ENCODE data around the gene ZNF189.
"Not testable (repeated sequence)": the region's sequence is repeated elsewhere in the genome, so short reads cannot be mapped to it uniquely, and the experiment has no call there.

The ZNF189 gene

GRCh38 chr9:101381118-101381517 lies 17.5 kb upstream of the ZNF189 start:
- no peak for DNase-seq

- DNase-seq = no peak
Measured at GRCh38 chr9:101381833-101382342, 16.8 kb upstream of the ZNF189 start.

- DNase-seq = no peak
Measured at GRCh38 chr9:101383361-101383760, 15.3 kb upstream of the ZNF189 start.

DNA sequence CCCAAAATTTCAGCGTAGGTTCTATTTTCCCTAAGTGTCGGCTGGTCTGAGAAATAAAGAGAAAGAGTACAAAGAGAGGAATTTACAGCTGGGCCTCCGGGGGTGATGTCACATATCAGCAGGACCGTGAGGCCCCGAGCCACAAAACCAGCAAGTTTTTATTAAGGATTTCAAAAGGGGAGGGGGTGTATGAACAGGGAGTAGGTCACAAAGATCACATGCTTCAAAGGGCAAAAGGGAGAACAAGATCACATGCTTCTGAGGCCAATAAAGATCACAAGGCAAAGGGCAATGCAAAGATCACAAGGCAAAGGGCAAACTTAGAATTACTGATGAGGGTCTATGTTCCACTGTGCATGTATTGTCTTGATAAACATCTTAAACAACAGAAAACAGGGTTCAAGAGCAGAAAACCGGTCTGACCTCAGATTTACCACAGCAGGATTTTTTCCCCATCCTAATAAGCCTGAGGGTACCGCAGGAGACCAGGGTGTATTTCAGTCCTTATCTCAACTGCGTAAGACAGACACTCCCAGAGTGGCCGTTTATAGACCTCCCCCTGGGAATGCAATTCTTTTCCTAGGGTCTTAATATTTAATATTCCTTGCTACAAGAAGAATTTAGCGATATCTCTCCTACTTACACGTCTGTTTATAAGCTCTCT lies 13.6 kb upstream of the ZNF189 start, which contains the start of gene BAAT:
BAAT (minus strand) TSS at position 134 of the 664 bp plus-strand sequence. CDS start 13,602 bp downstream, outside the sequence.
- DNase-seq = not testable (repeated sequence)

- DNase-seq = no peak
Measured at GRCh38 chr9:101387871-101388506, 10.7 kb upstream of the ZNF189 start.

DNA sequence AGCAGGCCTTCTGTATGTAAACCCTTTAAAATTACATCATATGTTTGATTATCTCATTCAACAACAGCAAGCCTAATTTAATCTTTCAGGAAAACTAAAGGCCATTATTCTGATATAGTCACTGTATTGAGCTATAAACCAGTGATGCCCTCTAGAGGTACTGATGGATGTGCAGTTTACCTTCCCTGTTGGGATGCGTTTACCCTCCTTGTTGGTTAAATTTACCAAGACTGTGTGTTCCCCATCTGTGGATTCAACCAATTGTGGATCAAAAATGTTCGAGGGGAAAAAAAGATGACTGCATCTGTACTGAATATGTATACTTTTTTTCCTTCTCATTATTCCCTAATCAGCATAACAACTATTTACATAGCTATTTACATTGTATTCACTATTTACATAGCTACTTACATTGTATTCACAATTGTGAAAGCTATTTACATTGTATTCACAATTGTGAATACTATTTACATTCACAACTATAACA lies 10.1 kb upstream of the ZNF189 start:
- no peak for DNase-seq

DNA sequence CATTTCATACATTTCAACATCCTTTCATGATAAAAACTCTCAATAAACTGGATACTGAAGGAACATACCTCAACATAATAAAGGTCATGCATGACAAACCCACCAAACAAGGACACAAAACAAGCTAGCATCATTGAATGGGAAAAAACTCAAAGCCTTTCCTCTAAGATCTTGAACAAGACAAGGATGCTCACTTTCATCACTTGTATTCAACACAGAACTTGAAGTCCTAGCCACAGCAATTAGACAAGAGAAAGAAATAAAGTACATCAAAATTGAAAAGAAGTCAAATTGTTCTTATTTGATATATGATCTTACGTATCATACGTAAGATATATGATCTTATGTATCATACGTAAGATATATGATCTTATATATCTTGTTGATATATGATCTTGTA lies 5.5 kb upstream of the ZNF189 start:
- no peak for DNase-seq

DNA sequence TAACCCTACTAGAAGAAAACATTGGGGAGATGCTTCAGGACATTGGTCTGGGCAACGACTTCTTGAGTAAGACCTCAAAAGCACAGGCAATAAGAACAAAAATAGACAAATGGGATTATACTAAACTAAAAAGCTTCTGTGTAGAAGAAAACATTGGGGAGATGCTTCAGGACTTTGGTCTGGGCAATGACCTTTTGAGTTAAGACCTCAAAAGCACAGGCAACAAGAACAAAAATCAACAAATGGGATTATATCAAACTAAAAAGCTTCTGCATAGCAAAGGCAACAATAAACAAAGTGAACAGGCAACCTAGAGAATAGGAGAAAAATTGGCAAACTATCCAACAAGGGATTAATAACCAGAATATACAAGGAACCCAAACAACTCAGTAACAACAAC lies 4.0 kb upstream of the ZNF189 start:
- no peak for DNase-seq

GRCh38 chr9:101397746-101398067 lies 944 bp upstream of the ZNF189 start:
- DNase-seq = no peak

DNA sequence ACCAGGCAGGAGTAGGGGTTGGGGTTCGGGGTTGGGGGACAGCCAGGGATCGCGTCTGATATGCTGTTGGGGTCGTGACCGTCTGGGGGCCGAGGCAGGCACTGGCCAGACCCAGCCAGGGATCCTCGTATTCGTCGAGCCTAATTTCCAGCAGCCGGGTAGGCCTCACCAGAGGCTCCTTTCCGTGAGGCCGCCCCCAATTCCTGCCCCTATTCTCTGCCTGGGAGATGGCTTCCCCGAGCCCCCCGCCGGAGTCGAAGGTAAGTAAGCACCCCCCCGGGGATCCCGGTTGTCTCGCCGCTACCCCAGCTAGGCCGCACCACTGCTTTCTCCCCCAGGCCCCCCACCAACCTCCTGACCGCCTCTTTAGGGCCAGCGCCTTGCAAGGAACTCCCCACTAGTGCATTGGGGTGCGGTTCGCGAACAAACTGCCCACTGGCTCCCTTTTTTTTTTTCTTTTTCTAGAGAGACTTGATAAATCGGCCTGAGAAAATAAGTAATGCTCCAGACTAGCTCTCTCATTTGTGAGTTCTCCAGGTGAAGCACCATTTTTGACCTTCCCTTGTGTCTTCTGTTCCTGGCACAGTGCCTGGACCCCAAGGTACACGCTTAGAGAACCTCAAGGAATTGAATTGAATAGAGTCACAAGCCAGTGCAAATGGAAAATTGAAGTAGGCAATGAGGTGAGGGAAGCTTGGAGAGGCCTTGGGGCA lies 435 bp downstream of the ZNF189 start:
- no peak for DNase-seq

GRCh38 chr9:101399643-101399970 lies 956 bp downstream of the ZNF189 start:
- no peak for DNase-seq

GRCh38 chr9:101400120-101400519 lies 1.5 kb downstream of the ZNF189 start:
- no peak for DNase-seq

- no peak for DNase-seq
Measured at GRCh38 chr9:101403516-101404285, 5.0 kb downstream of the ZNF189 start.

DNA sequence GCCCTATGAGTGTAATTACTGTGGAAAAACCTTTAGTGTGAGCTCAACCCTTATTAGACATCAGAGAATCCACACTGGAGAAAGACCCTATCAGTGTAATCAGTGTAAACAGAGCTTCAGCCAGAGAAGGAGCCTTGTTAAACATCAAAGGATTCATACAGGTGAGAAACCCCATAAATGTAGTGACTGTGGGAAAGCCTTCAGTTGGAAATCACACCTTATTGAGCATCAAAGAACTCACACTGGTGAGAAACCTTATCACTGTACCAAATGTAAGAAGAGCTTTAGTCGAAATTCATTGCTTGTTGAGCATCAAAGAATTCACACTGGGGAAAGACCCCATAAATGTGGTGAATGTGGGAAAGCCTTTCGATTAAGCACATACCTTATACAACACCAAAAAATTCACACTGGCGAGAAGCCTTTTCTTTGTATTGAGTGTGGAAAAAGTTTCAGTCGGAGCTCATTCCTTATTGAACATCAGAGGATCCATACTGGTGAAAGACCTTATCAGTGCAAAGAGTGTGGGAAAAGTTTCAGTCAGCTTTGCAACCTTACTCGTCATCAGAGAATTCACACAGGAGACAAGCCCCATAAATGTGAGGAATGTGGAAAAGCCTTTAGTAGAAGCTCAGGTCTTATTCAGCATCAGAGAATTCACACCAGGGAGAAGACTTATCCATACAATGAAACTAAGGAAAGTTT lies 9.9 kb downstream of the ZNF189 start:
- no peak for DNase-seq

DNA sequence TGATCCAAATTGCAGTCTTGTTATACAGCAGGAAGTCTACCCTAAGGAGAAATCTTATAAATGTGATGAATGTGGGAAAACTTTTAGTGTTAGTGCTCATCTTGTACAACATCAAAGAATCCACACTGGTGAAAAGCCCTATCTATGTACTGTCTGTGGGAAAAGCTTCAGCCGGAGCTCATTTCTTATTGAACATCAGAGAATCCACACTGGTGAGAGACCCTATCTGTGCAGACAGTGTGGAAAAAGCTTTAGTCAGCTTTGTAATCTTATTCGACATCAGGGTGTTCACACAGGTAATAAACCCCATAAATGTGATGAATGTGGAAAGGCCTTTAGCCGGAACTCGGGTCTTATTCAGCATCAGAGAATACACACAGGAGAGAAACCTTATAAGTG lies 10.4 kb downstream of the ZNF189 start:
- no peak for DNase-seq

- DNase-seq = no peak
Measured at GRCh38 chr9:101414839-101415238, 16.2 kb downstream of the ZNF189 start.

- no peak for DNase-seq
Measured at GRCh38 chr9:101415578-101415977, 16.9 kb downstream of the ZNF189 start.

DNA sequence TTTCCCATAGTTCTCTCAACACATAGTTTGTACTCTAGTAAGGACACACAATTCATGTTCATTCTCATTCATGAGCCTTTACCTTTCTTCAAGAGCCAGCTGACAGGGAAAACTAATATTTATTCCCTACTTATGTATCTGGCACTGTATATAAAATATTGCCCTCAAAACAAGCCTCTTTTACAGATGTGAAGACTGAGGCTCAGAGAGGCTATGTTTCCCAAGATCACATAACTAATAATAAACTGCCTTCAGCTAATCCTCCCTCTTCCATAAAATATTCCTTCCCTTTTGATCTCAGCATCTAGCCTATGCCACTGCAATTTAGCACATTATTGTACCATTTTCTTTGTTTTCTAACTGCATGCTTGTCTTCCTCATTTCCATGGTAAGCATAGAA lies 18.7 kb downstream of the ZNF189 start:
- DNase-seq = no peak

- DNase-seq = no peak
Measured at GRCh38 chr9:101417977-101418376, 19.3 kb downstream of the ZNF189 start.

- no peak for DNase-seq
Measured at GRCh38 chr9:101418518-101419430, 20.1 kb downstream of the ZNF189 start.

DNA sequence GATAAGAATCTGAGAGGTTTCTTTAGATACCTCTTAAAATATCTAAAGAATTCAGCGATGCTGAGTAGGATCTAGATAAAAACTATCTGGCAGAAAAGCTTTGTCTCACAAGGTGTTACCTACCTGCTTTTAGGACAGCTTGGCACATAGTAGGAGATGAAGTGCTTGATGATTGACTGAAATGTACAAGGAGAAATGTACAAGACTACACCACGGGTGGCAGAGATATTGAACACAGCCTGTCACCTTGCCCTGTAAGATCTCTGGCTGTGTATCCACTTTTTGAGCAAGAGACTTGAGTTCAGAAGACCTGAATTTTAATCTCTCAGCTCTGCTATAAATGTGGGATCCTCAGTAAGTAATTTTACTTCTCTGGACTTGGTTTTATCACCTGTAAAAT lies 21.2 kb downstream of the ZNF189 start:
- no peak for DNase-seq
